IgD-negative memory B cell (primary cell): ENCODE data around the gene ZSCAN21. TPM values are rescaled to one million over a fixed set of nuclear protein-coding genes. Genes with fewer than 3 reads are reported as not detected.
A peak's percentile ranks its signal among the peaks of the same experiment; 100 is the strongest.

ENCODE experiments used
- H3K27ac Mint-ChIP-seq, 3 donors: one replicate each; pipeline ENCODE4 v1.8.0; 2020 to 2022; ENCODE audit warnings: mild to moderate bottlenecking in 3 of 3, mixed read lengths in 3 of 3, moderate library complexity in 1 of 3
- H3K27me3 Mint-ChIP-seq: one replicate; pipeline ENCODE4 v1.8.0; 2021; ENCODE audit warnings: mixed read lengths
- H3K36me3 Mint-ChIP-seq: one replicate; pipeline ENCODE4 v1.8.0; 2020; ENCODE audit warnings: mild to moderate bottlenecking, mixed read lengths
- H3K4me1 Mint-ChIP-seq, 3 donors: one replicate each; pipeline ENCODE4 v1.8.0; 2020 to 2022; ENCODE audit warnings: mixed read lengths in 3 of 3, mild to moderate bottlenecking in 1 of 3
- H3K4me3 Mint-ChIP-seq, 4 donors: one replicate each; pipeline ENCODE4 v1.8.0; 2020 to 2022; ENCODE audit warnings: mild to moderate bottlenecking in 4 of 4, mixed read lengths in 4 of 4, moderate library complexity in 3 of 4
- H3K9me3 Mint-ChIP-seq, 3 donors: one replicate each; pipeline ENCODE4 v1.8.0; 2020 to 2021; ENCODE audit warnings: mixed read lengths in 3 of 3, mild to moderate bottlenecking in 1 of 3
- polyA plus RNA-seq: library from polyadenylated mRNA; unstranded; fragments of 300-500 nt; fragmentation: Illumina TruSeq; gene quantifications from one replicate; pipeline ENCODE4 v1.2.3, GENCODE V29; 2021

Gene ZSCAN21
- polyA plus RNA-seq, 1 donor from 2014 or later: 9.9 TPM

DNA sequence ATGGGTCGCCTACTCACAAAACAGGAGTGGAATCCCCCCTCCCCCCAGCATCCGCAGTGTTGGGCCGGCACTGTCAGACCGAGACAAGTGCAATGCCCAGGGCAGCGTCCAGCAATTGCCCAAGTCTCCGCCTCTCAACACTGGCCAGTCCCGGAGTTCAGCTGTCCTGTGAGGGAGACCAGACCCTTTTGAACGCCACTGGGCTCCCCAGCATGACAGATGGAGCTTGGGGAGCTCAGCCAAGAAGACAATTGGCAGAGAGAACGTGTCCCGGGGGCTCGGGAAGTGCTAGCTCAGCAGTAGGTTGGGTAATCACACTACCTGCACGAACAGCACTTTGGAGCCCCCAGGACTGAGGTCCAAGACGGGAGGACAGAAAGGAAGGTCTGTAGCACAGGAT, 43.9 kb downstream of the ZSCAN21 start:
- Mint-ChIP-seq H3K36me3 (peaks cover 4% of the 10 kb centered on the region), H3K27me3 (peaks cover under 1% of the 10 kb centered on the region), H3K4me3 (peak overlapping the region in 1 of 4 donors; percentile 93), H3K27ac (peak overlapping the region in 1 of 3 donors; percentile 99), H3K9me3 (no peaks in the 10 kb centered on the region), H3K4me1 (peaks cover 12 to 17% (median 16%) of the 10 kb centered on the region in 3 donors)

DNA sequence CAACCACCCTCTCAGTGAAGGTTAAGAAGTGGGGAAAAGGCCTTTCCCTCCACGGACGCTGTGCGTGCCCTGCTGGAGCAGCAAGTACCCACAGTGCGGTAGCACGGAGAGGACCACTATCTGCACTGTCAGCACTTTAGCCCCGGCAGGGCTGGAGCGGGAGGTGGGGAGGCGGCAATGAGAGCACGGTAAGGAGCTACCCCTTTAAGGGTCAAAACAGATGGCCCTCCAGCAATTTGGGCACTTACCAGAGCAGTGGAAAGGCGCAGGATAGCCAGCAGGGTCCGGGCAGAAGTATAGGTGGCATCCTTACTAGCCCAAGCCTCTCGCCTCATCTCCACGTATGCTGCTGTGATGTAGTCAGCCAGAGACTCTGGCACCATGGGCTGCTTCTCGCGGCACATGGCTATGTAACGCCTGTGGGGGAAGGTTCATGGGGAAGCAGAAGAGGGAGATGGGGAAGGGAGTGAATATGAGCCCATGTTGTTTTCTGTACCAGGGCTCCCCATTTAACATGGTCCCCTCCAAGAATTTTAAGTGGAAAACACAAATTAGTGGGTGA, 44.4 kb downstream of the ZSCAN21 start:
- no peaks in the 10 kb centered on the region for H3K27me3 Mint-ChIP-seq
- H3K9me3 Mint-ChIP-seq: no peaks in the 10 kb centered on the region
- H3K4me1 Mint-ChIP-seq: peaks cover 12 to 21% (median 16%) of the 10 kb centered on the region in 3 donors
- peak overlapping the region in 1 of 4 donors; percentile 93 for H3K4me3 Mint-ChIP-seq
- H3K36me3 Mint-ChIP-seq: peaks cover 4% of the 10 kb centered on the region
- peak overlapping the region in 1 of 3 donors; percentile 99 for H3K27ac Mint-ChIP-seq

DNA sequence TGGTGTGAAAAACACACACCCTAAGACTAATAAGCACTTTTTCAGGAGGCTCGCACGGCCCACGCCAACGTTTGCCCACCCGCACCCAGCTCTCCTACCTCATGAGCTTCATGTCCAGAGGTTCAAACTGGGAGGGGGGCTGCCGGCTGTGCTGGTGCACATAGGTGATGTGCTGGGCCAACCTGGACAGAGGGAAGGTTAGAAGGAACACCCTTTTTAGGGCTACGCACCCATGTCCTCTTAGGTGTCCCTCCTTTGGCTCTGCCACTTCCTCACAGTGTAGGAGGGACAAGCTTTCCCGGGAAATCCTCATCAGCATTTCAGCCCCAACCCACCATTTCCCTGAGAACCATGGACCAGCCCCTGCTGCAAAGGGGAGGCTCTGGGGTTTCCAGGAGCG, 45.7 kb downstream of the ZSCAN21 start:
- Mint-ChIP-seq H3K36me3 (peaks cover 4% of the 10 kb centered on the region), H3K27ac (peak overlapping the region in 1 of 3 donors; percentile 82), H3K4me1 (peaks cover 10 to 23% (median 16%) of the 10 kb centered on the region in 3 donors)

DNA sequence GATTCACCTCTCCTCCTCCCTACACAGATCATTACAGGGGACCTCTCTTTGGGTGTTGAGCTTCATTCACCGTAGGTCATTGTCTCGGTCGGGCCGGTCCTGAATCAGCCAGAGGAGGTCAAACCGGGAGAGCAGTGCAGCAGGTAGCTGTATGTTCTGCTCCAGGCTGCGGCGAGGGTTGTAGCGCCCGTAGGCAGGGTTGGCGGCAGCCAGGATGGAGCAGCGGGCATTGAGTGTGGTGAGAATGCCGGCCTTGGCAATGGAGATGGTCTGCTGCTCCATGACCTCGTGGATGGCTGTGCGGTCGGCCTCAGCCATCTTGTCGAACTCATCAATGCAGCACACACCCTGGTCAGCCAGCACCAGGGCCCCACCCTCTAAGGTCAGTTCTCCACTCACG, 46.1 kb downstream of the ZSCAN21 start:
- peak overlapping the region in 1 of 4 donors; percentile 93 for H3K4me3 Mint-ChIP-seq
- no peaks in the 10 kb centered on the region for H3K9me3 Mint-ChIP-seq
- peaks cover 4% of the 10 kb centered on the region for H3K36me3 Mint-ChIP-seq
- H3K4me1 Mint-ChIP-seq: peaks cover 12 to 20% (median 16%) of the 10 kb centered on the region in 3 donors
- H3K27ac Mint-ChIP-seq: peak overlapping the region in 2 of 3 donors; percentile 31 to 82
- H3K27me3 Mint-ChIP-seq: no peaks in the 10 kb centered on the region

More for the DNA sequence above, 45.7 kb downstream of the ZSCAN21 start:
- no peaks in the 10 kb centered on the region for H3K9me3 Mint-ChIP-seq
- H3K4me3 Mint-ChIP-seq: peak overlapping the region in 2 of 4 donors; percentile 25 to 93
- no peaks in the 10 kb centered on the region for H3K27me3 Mint-ChIP-seq

DNA sequence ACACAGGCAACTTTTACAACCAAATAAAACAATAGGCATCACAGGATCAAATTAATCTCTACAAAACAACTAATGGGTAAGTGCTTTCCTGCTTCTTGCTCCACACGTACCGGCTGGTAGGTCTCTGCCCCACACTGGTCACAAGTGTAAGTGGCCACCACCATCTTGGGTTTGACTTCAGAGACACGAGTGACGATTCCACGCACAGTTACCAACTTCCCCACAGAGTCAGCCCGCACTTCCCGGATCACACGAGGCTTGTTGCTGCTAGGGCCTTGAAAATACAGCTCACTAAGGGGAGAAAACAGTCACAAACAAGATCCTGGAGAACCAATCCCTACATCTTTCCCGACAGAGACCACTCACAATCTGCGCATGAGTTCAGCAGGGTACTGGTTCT, 49.3 kb downstream of the ZSCAN21 start:
- H3K4me3 Mint-ChIP-seq: peak overlapping the region; percentile 10 to 97 (median 62)
- no peaks in the 10 kb centered on the region for H3K9me3 Mint-ChIP-seq
- H3K27ac Mint-ChIP-seq: peak overlapping the region; percentile 37 to 100 (median 83)
- peaks cover 16 to 25% (median 17%) of the 10 kb centered on the region in 3 donors for H3K4me1 Mint-ChIP-seq
- peaks cover 4% of the 10 kb centered on the region for H3K36me3 Mint-ChIP-seq
- H3K27me3 Mint-ChIP-seq: no peaks in the 10 kb centered on the region

DNA sequence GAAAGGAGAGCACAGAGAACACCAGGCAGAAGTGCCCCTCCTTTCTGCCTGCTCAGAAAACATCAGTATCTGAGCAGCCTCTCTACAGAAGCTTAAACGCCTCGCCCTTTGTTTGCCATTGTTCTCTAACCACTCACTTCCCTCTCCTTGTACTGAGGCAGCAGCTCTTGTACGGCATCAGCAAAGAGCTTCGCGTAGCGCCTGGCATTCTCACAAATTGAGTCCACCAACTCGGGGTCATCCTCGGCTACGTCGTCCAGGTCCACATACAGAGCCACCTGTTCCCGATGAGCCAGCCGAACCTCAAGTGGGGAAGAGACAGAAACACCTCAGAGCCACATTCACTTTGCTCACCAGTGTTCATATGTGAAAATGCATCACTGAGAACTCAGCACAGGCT, 49.9 kb downstream of the ZSCAN21 start:
- peaks cover 16 to 25% (median 19%) of the 10 kb centered on the region in 3 donors for H3K4me1 Mint-ChIP-seq
- H3K4me3 Mint-ChIP-seq: peak overlapping the region; percentile 93 to 99 (median 98)
- peaks cover 4% of the 10 kb centered on the region for H3K36me3 Mint-ChIP-seq
- H3K27me3 Mint-ChIP-seq: no peaks in the 10 kb centered on the region
- no peaks in the 10 kb centered on the region for H3K9me3 Mint-ChIP-seq
- peak overlapping the region; percentile 98 to 100 (median 99) for H3K27ac Mint-ChIP-seq

DNA sequence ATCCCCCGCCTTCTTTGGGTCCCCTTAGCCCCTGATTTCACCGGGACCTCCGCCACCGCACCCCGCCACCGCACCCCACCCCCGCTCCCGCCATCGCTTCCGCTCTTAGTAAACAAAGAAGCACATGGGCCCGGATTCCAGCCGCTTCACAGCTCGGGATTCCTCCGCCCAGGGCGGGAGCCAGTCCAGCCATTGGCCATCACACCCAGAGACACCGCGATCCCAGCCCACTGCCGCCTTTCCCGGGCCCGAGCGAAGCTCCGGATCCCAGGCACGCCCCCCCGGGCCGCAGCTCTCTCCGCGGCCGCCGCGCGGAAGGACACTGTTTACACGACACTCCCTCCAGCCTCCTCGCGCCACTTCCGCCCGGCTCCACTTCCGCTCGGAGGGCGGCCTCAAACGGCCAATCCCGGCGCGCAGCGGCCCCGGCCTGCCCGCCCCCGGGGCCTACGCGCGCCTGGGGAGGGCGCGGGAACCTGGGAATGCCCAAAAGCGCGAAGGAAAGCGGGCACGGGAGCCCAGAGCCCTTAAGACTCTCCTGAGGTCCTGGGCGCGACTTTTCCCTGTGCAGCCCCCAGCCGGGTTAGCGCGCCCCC, 50.9 kb downstream of the ZSCAN21 start:
- Mint-ChIP-seq H3K4me3 (peak overlapping the region; percentile 93 to 99 (median 98)), H3K27ac (peak overlapping the region; percentile 98 to 100 (median 99)), H3K27me3 (no peaks in the 10 kb centered on the region), H3K4me1 (peaks cover 16 to 25% (median 19%) of the 10 kb centered on the region in 3 donors), H3K36me3 (peaks cover 4% of the 10 kb centered on the region), H3K9me3 (no peaks in the 10 kb centered on the region)

DNA sequence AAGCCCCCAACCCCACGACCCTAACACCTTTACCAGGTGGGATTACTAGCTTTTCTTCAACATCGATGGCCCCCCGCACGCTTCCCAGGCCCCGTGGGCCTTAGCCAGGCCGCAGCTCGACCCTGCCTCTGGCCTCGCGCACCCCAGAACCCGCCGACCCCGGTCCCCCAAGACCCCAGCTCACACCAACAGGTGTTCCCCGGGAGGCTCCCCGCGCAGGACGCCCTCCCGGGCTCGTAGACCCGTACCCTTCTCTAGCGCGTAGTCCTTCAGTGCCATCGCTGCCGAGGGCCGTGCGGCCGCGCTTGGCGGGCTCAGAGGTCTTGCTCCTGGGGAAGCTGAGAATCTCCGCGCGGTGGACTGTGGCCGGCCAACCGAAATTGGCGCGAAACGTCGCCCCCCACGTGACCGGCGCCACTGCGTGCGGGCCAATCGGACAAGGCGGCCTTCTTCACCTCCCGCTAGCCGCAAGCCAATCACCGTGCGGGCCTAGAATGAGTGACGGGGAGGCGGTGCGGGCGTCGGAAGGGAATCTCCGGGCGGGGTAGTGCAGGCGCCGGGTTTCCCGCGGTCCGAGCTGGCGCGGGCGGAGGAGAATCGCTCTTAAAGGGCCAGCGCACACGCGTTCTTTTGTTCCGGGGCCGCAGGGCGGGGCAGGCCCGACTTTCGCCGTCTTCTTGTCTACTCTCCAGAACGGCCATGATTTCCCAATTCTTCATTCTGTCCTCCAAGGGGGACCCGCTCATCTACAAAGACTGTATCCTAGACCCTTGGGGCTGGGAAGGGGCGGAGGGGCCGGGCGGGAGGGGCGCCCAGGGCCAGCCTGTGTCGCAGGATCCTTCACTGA, 51.7 kb downstream of the ZSCAN21 start, which contains the start of the genes AP4M1 and MCM7:
TSS of gene AP4M1 (plus strand) at position 628 of the 847 bp plus-strand sequence. CDS start at position 700, 72 bp downstream.
TSS of gene MCM7 (minus strand) at position 382 of the 847 bp plus-strand sequence. CDS start at position 279, 103 bp downstream.
- Mint-ChIP-seq H3K9me3 (no peaks in the 10 kb centered on the region), H3K4me1 (peaks cover 16 to 22% (median 19%) of the 10 kb centered on the region in 3 donors), H3K27me3 (no peaks in the 10 kb centered on the region), H3K27ac (peak within 1 kb of the TSS; percentile 98 to 100 (median 99)), H3K4me3 (peak within 1 kb of the TSS; percentile 93 to 99 (median 98)), H3K36me3 (peaks cover 2% of the 10 kb centered on the region)

DNA sequence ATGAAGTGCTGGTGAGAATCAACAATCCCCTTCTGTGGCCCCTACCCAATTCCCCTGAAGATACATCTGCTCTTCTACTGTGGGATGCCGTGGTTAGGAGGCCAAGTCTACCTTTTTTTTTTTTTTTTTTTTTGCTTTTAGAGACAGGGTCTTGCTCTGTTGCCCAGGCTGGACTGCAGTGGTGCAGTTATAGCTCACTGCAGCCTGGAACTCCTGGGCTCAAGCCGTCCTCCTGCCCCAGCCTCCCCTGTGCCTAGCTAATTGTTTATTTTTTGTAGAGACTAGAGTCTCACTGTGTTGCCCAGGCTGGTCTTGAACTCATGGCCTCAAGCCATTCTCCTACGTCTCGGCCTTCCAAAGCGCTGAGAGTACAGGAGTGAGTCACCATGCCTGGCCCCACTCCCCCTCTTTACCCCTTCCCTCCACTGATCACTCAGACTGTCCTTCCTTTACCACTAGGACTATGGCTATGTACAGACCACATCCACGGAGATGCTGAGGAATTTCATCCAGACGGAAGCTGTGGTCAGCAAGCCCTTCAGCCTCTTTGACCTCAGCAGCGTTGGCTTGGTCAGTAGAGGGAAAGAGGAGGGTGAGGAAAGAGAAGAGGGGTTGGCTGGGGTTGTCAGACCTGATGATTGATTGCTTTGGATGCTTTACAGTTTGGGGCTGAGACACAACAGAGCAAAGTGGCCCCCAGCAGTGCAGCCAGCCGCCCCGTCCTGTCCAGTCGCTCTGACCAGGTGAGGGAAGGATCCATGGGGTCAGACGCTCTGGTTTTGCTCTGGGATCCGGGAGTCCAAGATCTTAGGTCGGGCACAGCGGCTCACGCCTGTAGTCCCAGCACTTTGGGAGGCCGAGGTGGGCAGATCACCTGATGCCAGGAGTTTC, 53.6 kb downstream of the ZSCAN21 start:
- H3K27ac Mint-ChIP-seq: peak overlapping the region in 2 of 3 donors; percentile 92 to 100
- peaks cover 10 to 19% (median 19%) of the 10 kb centered on the region in 3 donors for H3K4me1 Mint-ChIP-seq
- H3K27me3 Mint-ChIP-seq: no peaks in the 10 kb centered on the region
- peak overlapping the region; percentile 23 to 93 (median 78) for H3K4me3 Mint-ChIP-seq
- H3K36me3 Mint-ChIP-seq: no peaks in the 10 kb centered on the region
- H3K9me3 Mint-ChIP-seq: no peaks in the 10 kb centered on the region

DNA sequence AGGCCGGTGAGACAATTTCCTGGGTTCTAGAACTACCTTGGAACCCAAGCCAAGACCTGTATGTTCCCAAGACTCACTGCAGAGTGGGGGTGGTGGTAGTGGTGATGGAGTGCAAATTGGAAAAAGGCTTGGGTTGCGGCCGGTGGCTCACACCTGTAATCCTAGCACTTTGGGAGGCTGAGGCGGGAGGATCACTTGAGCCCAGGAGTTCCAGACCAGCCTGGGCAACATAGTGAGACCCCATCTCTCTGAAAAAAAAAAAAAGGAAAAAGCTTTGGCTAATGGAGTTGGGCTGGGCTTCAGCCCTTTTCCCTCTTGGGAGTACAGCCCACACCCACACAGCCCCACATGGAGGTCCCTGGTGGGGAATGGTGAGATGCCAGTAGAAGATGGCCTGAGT, 56.0 kb downstream of the ZSCAN21 start:
- Mint-ChIP-seq H3K27ac (peak overlapping the region in 1 of 3 donors; percentile 42), H3K36me3 (no peaks in the 10 kb centered on the region), H3K9me3 (no peaks in the 10 kb centered on the region), H3K4me3 (peak overlapping the region in 1 of 4 donors; percentile 52), H3K4me1 (peaks cover 4 to 11% (median 5%) of the 10 kb centered on the region in 3 donors), H3K27me3 (no peaks in the 10 kb centered on the region)

DNA sequence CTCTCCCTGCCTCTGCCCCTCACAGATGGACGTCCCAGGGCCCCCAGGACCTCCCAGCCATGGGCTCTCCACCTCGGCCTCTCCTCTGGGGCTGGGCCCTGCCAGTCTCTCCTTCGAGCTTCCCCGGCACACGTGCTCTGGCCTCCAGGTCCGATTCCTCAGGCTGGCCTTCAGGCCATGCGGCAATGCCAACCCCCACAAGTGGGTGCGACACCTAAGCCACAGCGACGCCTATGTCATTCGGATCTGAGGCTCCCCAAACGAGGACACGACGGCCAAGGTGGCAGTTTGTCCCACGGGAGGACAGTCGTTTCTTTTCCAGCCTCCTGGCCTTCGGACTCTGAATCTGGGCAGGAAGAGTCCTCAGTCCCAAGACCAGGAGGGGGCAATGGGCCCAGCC, 57.1 kb downstream of the ZSCAN21 start:
- peak overlapping the region in 1 of 4 donors; percentile 57 for H3K4me3 Mint-ChIP-seq
- H3K36me3 Mint-ChIP-seq: no peaks in the 10 kb centered on the region
- H3K27ac Mint-ChIP-seq: peak overlapping the region in 1 of 3 donors; percentile 23
- peaks cover 4 to 5% (median 5%) of the 10 kb centered on the region in 3 donors for H3K4me1 Mint-ChIP-seq
- H3K9me3 Mint-ChIP-seq: no peaks in the 10 kb centered on the region
- no peaks in the 10 kb centered on the region for H3K27me3 Mint-ChIP-seq

DNA sequence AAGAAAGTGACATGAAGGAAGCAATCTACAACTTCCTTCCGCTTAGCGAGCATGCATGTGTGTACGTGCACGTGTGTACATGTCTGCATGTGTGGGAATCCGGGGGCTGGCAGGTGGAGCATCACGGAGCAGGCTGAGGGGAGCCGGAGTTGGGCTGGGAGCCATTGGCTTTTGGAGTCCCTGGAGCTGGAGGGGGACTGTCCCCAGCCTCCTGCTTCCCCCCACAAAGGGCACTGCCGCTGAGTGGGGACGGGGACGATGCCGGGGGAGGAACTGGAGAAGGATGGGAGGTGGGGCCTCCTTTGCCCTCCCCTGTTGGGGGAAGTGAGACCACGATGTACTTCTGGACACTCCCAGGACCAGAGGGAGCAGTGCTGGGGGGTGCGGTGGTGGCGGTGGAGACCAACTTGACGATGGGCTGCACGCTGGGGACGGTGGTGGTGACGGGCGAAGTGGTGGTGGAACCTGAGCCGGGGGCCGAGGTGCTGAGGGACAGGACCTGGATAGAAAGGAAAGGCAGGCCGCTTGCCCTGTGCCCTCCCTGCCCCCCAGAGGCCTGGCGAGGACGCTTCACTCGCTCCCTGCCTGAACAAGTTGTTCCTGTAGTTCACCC, 57.7 kb downstream of the ZSCAN21 start:
- Mint-ChIP-seq H3K36me3 (no peaks in the 10 kb centered on the region), H3K4me1 (peaks cover 4 to 5% (median 5%) of the 10 kb centered on the region in 3 donors), H3K4me3 (peak overlapping the region in 1 of 4 donors; percentile 57), H3K9me3 (no peaks in the 10 kb centered on the region), H3K27ac (peak overlapping the region in 1 of 3 donors; percentile 23), H3K27me3 (no peaks in the 10 kb centered on the region)

DNA sequence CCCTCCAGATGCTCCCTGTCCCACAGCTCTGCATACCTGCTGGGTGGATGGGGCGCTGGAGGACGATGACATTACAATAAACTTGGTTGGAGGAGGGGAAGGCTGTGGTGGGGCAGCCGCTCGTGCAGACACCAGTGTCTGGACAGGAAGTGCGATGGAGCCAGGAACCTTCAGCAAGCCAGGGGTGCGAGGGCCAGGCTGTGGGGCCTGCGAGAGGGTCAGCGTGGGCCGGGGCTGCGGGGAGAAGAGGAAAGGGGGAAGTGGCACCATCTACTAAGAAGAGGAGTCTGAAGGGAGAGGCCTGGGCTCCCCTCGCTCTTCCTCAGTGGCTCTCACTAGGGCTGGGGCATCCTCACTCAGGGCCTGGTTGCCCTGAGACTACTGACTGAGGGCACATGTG, 58.3 kb downstream of the ZSCAN21 start:
- H3K27ac Mint-ChIP-seq: no peak overlapping the region
- H3K27me3 Mint-ChIP-seq: no peaks in the 10 kb centered on the region
- no peaks in the 10 kb centered on the region for H3K9me3 Mint-ChIP-seq
- no peak overlapping the region for H3K4me3 Mint-ChIP-seq
- H3K36me3 Mint-ChIP-seq: no peaks in the 10 kb centered on the region
- peaks cover 2 to 5% (median 4%) of the 10 kb centered on the region in 3 donors for H3K4me1 Mint-ChIP-seq
